ENCODE data around the gene HAUS8.

DNA sequence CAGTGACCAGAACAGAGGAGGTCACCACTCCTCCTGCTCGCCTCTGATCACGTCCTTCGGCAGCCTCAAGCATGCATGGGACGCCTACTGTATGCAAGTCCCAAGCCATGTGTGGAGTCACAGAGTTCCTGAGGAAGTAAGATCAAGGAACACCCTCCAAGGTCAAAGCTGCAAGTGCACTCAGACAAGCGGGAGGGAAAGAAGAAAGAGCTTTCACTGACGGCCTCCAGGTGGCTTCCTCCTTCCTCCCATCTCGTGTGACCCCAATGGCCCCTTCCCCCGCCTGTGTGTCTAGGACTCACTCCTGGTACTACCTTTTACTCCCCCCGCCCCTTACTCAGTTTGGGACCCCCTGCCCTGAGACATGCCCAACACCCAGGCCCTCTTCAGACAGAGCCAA is 6.1 kb downstream of the HAUS8 start:
- TF ChIP-seq ZNF615 (CRISPR knock-in tag; IDR thresholded peaks at IDR 0.05; ENCODE audit: borderline replicate concordance) = no peak
- TF ChIP-seq ZFP37 (CRISPR knock-in tag; IDR thresholded peaks at IDR 0.05; ENCODE audit: borderline replicate concordance) = no peak
- TF ChIP-seq EZH2 (conservative IDR thresholded peaks at IDR 0.05; ENCODE audit: low read depth, low read length) = no peak
- TF ChIP-seq BHLHE40 (IDR thresholded peaks at IDR 0.05; ENCODE audit: low read length) = no peak

Data from HepG2 (cell line).